IMR-90 (cell line): ENCODE results near the gene TRIM63. TPM values are rescaled to one million over a fixed set of nuclear protein-coding genes. Genes with fewer than 3 reads are reported as not detected.

Experiments used
- ATAC-seq: fragments of 200-7000 bp; cut with Tn5 transposase; 2 replicates; pipeline ENCODE4 v1.9.1; 2020; ENCODE audit warnings: low read depth, mild to moderate bottlenecking, moderate library complexity
- BruUV-seq: library from RNA; stranded (reverse); fragments of 400-500 nt; replicated peaks from 2 replicates; lab custom pipeline; 2021; lab: Mats Ljungman, UMichigan
- CTCF ChIA-PET: fragments of 300-600 bp; formaldehyde crosslinking; extraction: SDS; loops from one replicate; lab custom pipeline; 2021; ENCODE audit warnings: antibody characterized with exemption; lab: Yijun Ruan, JAX
- POLR2A ChIA-PET: fragments of 300-600 bp; sonication (Branson Sonifier 250); formaldehyde crosslinking; loops from one replicate; lab custom pipeline; 2022; ENCODE audit warnings: antibody characterized with exemption; ENCODE audit not compliant: unreplicated experiment; lab: Charles Lee
- DNase-seq: peaks from one replicate; pipeline ENCODE4 v3.0.0; 2013
- H2AFZ ChIP-seq: replicated peaks from 2 replicates; pipeline ENCODE3; 2013; ENCODE audit warnings: low read length, mild to moderate bottlenecking; ENCODE audit not compliant: poor library complexity
- H2AK5ac ChIP-seq: 2 replicates; pipeline ENCODE4 v1.6.1; 2013; ENCODE audit warnings: low read depth, low read length, inconsistent platforms
- H2AK9ac ChIP-seq: replicated peaks from 2 replicates; pipeline ENCODE3; 2013; ENCODE audit warnings: mild to moderate bottlenecking, low read depth, low read length, moderate library complexity; ENCODE audit not compliant: poor library complexity
- H2BK120ac ChIP-seq: 2 replicates; pipeline ENCODE4 v1.6.1; 2013; ENCODE audit warnings: low read depth, low read length, inconsistent platforms
- H2BK15ac ChIP-seq: 3 replicates; pipeline ENCODE4 v1.6.1; 2013; ENCODE audit warnings: low read depth, low read length, inconsistent platforms
- H2BK20ac ChIP-seq: 2 replicates; pipeline ENCODE4 v1.6.1; 2013; ENCODE audit warnings: low read depth, mild to moderate bottlenecking, inconsistent platforms, low read length, moderate library complexity
- H2BK5ac ChIP-seq: 2 replicates; pipeline ENCODE4 v1.6.1; 2013; ENCODE audit warnings: mild to moderate bottlenecking, low read depth, low read length, inconsistent platforms; ENCODE audit not compliant: poor library complexity, severe bottlenecking
- H3K14ac ChIP-seq: replicated peaks from 2 replicates; pipeline ENCODE4 v1.6.1; 2013; ENCODE audit warnings: low read depth, low read length, inconsistent platforms
- H3K18ac ChIP-seq: 2 replicates; pipeline ENCODE4 v1.6.1; 2013; ENCODE audit warnings: low read depth, low read length, control low read depth
- H3K23ac ChIP-seq: 2 replicates; pipeline ENCODE4 v1.6.1; 2013; ENCODE audit warnings: low read depth, low read length, inconsistent platforms
- H3K27ac ChIP-seq: 2 replicates; pipeline ENCODE4 v1.5.1; 2013; ENCODE audit warnings: mild to moderate bottlenecking, control low read depth, low read length; ENCODE audit not compliant: insufficient read depth
- H3K27me3 ChIP-seq: 2 replicates; pipeline ENCODE4 v1.6.1; 2013; ENCODE audit warnings: low read length; ENCODE audit not compliant: control insufficient read depth, insufficient read depth
- H3K36me3 ChIP-seq: 2 replicates; pipeline ENCODE4 v1.6.1; 2013; ENCODE audit warnings: low read length, mixed read lengths; ENCODE audit not compliant: control insufficient read depth, insufficient read depth
- H3K4ac ChIP-seq: 2 replicates; pipeline ENCODE4 v1.6.1; 2013; ENCODE audit warnings: low read depth, low read length, inconsistent platforms
- H3K4me1 ChIP-seq: 2 replicates; pipeline ENCODE4 v1.6.1; 2013; ENCODE audit warnings: low read length, mixed read lengths; ENCODE audit not compliant: control insufficient read depth, insufficient read depth
- H3K4me2 ChIP-seq: 2 replicates; pipeline ENCODE4 v1.6.1; 2013; ENCODE audit warnings: low read depth, mild to moderate bottlenecking, control low read depth, low read length, moderate library complexity
- H3K4me3 ChIP-seq: 2 replicates; pipeline ENCODE4 v1.5.1; 2013; ENCODE audit warnings: low read depth, mild to moderate bottlenecking, control low read depth, low read length, moderate library complexity; ENCODE audit not compliant: insufficient read depth
- H3K56ac ChIP-seq: 2 replicates; pipeline ENCODE4 v1.6.1; 2013; ENCODE audit warnings: low read length, inconsistent platforms; ENCODE audit not compliant: insufficient read depth; ENCODE audit errors: extremely low read depth
- H3K79me1 ChIP-seq, 2 experiments: 2 replicates each; pipeline ENCODE4 v1.6.1; 2013; ENCODE audit warnings: low read length in 2 of 2, inconsistent platforms in 1 of 2, low read depth in 1 of 2
- H3K9ac ChIP-seq: 2 replicates; pipeline ENCODE4 v1.6.1; 2013; ENCODE audit warnings: low read depth, low read length, control low read depth
- H3K9me1 ChIP-seq: 2 replicates; pipeline ENCODE4 v1.6.1; 2013; ENCODE audit warnings: low read length, inconsistent platforms; ENCODE audit not compliant: insufficient read depth
- H3K9me3 ChIP-seq: 2 replicates; pipeline ENCODE4 v1.6.1; 2013; ENCODE audit warnings: low read length; ENCODE audit not compliant: control insufficient read depth, insufficient read depth
- H4K20me1 ChIP-seq: 2 replicates; pipeline ENCODE4 v1.6.1; 2013; ENCODE audit warnings: low read length, inconsistent platforms; ENCODE audit not compliant: insufficient read depth
- H4K5ac ChIP-seq: 2 replicates; pipeline ENCODE4 v1.6.1; 2013; ENCODE audit warnings: mild to moderate bottlenecking, low read depth, low read length, control low read depth
- H4K8ac ChIP-seq, 2 experiments: 2 replicates each; pipeline ENCODE4 v1.6.1; 2013; ENCODE audit warnings: low read depth in 2 of 2, low read length in 2 of 2, control low read depth in 1 of 2, inconsistent platforms in 1 of 2
- H4K91ac ChIP-seq: 2 replicates; pipeline ENCODE4 v1.6.1; 2013; ENCODE audit warnings: low read depth, low read length, inconsistent platforms; ENCODE audit not compliant: insufficient read depth
- NFE2L2 ChIP-seq: fragments of 150-350 bp; IDR thresholded peaks from 2 replicates; pipeline ENCODE4 v1.6.1; 2016; ENCODE audit warnings: low read depth, mild to moderate bottlenecking, low read length
- WGBS, 2 experiments: methylation state at CpG; one replicate each; pipeline versions ENCODE4 v1.1.5 to v1.1.7; 2013; ENCODE audit warnings: missing lambda C conversion rate in 2 of 2; ENCODE audit not compliant: insufficient read length in 1 of 2; ENCODE audit errors: extremely low coverage in 2 of 2; 5-methylcytosine and 5-hydroxymethylcytosine counted together
- dilution Hi-C: fragments of 300-500 bp; cut with HindIII; formaldehyde crosslinking; loops from one replicate; pipeline ENCODE4 v1.14.3; 2018; ENCODE audit warnings: low sequenced_read_pairs; ENCODE audit not compliant: unreplicated experiment
- in situ Hi-C: fragments of 300-500 bp; cut with MboI; formaldehyde crosslinking; loops from 3 replicates; pipeline ENCODE4 v1.14.3; 2019; ENCODE audit warnings: low sequenced_read_pairs, inconsistent platforms, mixed read lengths
- intact Hi-C: fragments of 100-400 bp; cut with micrococcal nuclease; formaldehyde crosslinking; loops from 2 replicates; pipeline ENCODE4 v1.10.0; 2022
- polyA plus RNA-seq, 3 experiments: library from polyadenylated mRNA; depleted of rRNA; stranded (reverse); fragments of >200 nt; gene quantifications; 2 replicates each; pipeline ENCODE4 v1.2.3, GENCODE V29; 2012; ENCODE audit warnings: low replicate concordance in 1 of 3
- total RNA-seq: library from RNA; depleted of rRNA; stranded (reverse); fragments of >200 nt; gene quantifications from 2 replicates; pipeline ENCODE4 v1.2.3, GENCODE V29; 2012

Gene TRIM63
- total and polyA plus RNA-seq, 2 of the 4 experiments (the other 2 are of a cell fraction) = not detected

DNA sequence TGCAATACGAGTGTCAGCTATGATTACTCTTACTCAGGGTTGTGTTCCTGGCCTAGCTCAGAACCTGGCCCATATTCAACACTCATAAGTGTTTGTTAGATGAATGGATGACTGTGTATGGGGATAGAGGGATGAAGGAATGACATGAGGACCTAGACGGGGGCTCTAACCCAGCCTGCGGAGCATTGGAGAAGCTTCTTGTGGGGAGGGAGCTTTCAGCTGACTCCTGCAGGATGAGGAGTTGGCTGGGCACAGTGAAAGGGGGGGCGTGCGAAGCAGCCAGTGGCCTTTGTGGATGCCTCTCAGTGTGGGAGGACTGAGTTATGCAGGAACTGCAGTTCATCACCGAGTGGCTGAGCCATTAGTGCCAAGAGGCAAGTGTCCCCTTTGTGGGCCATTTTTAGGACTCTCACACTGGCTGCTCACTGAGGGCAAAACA lies 47.1 kb downstream of the TRIM63 start:
- no peaks in the 10 kb centered on the region for H3K79me1 ChIP-seq
- DNase-seq (peak; percentile 58), ATAC-seq (peak; percentile 59)
- POLR2A ChIA-PET = no interaction called here
- H3K18ac ChIP-seq = peak overlapping the region; percentile 12; the same call in 1 of the 2 replicates
- H3K4me1 ChIP-seq = peaks cover 30% of the 10 kb centered on the region
- WGBS, 2 experiments = 37% methylated on average over 5 of the region's 6 CpGs; no CpG with 5 or more reads in 1 of the 2 experiments
- peak overlapping the region; percentile 10; the same call in 1 of the 2 replicates for H3K4me2 ChIP-seq
- peak overlapping the region; percentile 60 for H3K14ac ChIP-seq
- intact Hi-C loops = no loop called here
- CTCF ChIA-PET = interaction anchor here (1.2 to 1.4 kb wide), 2 partner anchors 23 to 397 kb away, joined by 3 to 5 read pairs; partner anchors contain the start of gene PAFAH2
- H3K56ac ChIP-seq = no peak overlapping the region
- peak overlapping the region; percentile 73 for H2AK9ac ChIP-seq
- H4K5ac ChIP-seq = peak overlapping the region; percentile 69; the same call in 1 of the 2 replicates
- no peak overlapping the region for H3K9ac ChIP-seq
- H2BK20ac ChIP-seq = peak overlapping the region; percentile 71
- peak overlapping the region; percentile 30; the same call in 1 of the 3 replicates for H2BK15ac ChIP-seq
- H3K9me3 ChIP-seq = no peaks in the 10 kb centered on the region
- H4K8ac ChIP-seq = peak overlapping the region; percentile 26 to 75
- peaks cover 2% of the 10 kb centered on the region; the same call in 1 of the 2 replicates for H3K27me3 ChIP-seq
- H3K9me1 ChIP-seq = peaks cover 10% of the 10 kb centered on the region
- H3K4ac ChIP-seq = peak overlapping the region; percentile 60
- H3K27ac ChIP-seq = no peak overlapping the region
- no peak for TF ChIP-seq NFE2L2
- H3K36me3 ChIP-seq = no peaks in the 10 kb centered on the region
- no peaks in the 10 kb centered on the region for H4K20me1 ChIP-seq
- in situ Hi-C loops = no loop called here
- peak overlapping the region; percentile 48 for H2AK5ac ChIP-seq
- H3K4me3 ChIP-seq = no peak overlapping the region
- H2AFZ ChIP-seq = peak overlapping the region; percentile 81
- H3K23ac ChIP-seq = peak overlapping the region; percentile 29; the same call in 1 of the 2 replicates
- dilution Hi-C loops = no loop called here
- peak overlapping the region; percentile 69 for H2BK120ac ChIP-seq
- BruUV-seq = no TSS peak
- peak overlapping the region; percentile 25; the same call in 1 of the 2 replicates for H4K91ac ChIP-seq
- H2BK5ac ChIP-seq = peak overlapping the region; percentile 42
